H9 (cell line): ENCODE measurements around the gene SLC30A5. TPM values are rescaled to one million over a fixed set of nuclear protein-coding genes. Genes with fewer than 3 reads are reported as not detected.

Source experiments
- DNase-seq: peaks from one replicate; pipeline ENCODE4 v3.0.0-alpha.2; 2017
- H2AFZ ChIP-seq: one replicate; pipeline ENCODE4 v1.6.1; 2013; ENCODE audit warnings: mild to moderate bottlenecking, low read length, control low read depth, moderate library complexity
- H2AK5ac ChIP-seq: 2 replicates; pipeline ENCODE4 v1.6.1; 2013; ENCODE audit warnings: low read length, control low read depth, mixed read lengths; ENCODE audit not compliant: insufficient read length
- H2BK120ac ChIP-seq: one replicate; pipeline ENCODE4 v1.6.1; 2013; ENCODE audit warnings: low read depth, mild to moderate bottlenecking, low read length, control low read depth, inconsistent platforms; ENCODE audit not compliant: poor library complexity, severe bottlenecking
- H2BK12ac ChIP-seq: 2 replicates; pipeline ENCODE4 v1.6.1; 2013; ENCODE audit warnings: low read length, control low read depth, mixed read lengths, low read depth; ENCODE audit not compliant: insufficient read length
- H2BK15ac ChIP-seq: 2 replicates; pipeline ENCODE4 v1.6.1; 2013; ENCODE audit warnings: low read depth, low read length, control low read depth
- H2BK20ac ChIP-seq: one replicate; pipeline ENCODE4 v1.6.1; 2013; ENCODE audit warnings: low read depth, mild to moderate bottlenecking, low read length, control low read depth, inconsistent platforms; ENCODE audit not compliant: poor library complexity, severe bottlenecking
- H2BK5ac ChIP-seq: 2 replicates; pipeline ENCODE4 v1.6.1; 2013; ENCODE audit warnings: low read length, control low read depth, mixed read lengths; ENCODE audit not compliant: insufficient read length
- H3K14ac ChIP-seq: 2 replicates; pipeline ENCODE4 v1.6.1; 2013; ENCODE audit warnings: low read length, control low read depth; ENCODE audit not compliant: insufficient read depth
- H3K18ac ChIP-seq: 2 replicates; pipeline ENCODE4 v1.6.1; 2013; ENCODE audit warnings: low read depth, mild to moderate bottlenecking, mixed read lengths, low read length, control low read depth; ENCODE audit not compliant: insufficient read length
- H3K23ac ChIP-seq: 2 replicates; pipeline ENCODE4 v1.6.1; 2013; ENCODE audit warnings: low read length, control low read depth, mixed read lengths, low read depth; ENCODE audit not compliant: insufficient read length
- H3K23me2 ChIP-seq: 2 replicates; pipeline ENCODE4 v1.6.1; 2013; ENCODE audit warnings: low read depth, mild to moderate bottlenecking, mixed read lengths, low read length, control low read depth; ENCODE audit not compliant: insufficient read length, poor library complexity, severe bottlenecking
- H3K27ac ChIP-seq: 2 replicates; pipeline ENCODE4 v1.5.1; 2013; ENCODE audit warnings: low read length, control low read depth, mixed read lengths, low read depth; ENCODE audit not compliant: insufficient read length
- H3K27me3 ChIP-seq: 2 replicates; pipeline ENCODE4 v1.6.1; 2013; ENCODE audit warnings: low read length, control low read depth, inconsistent platforms; ENCODE audit not compliant: insufficient read depth
- H3K4ac ChIP-seq: 2 replicates; pipeline ENCODE4 v1.6.1; 2013; ENCODE audit warnings: low read depth, mild to moderate bottlenecking, control low read depth, inconsistent platforms, low read length, moderate library complexity
- H3K4me1 ChIP-seq: 2 replicates; pipeline ENCODE4 v1.6.1; 2013; ENCODE audit warnings: low read length, control low read depth, inconsistent platforms; ENCODE audit not compliant: insufficient read depth
- H3K4me2 ChIP-seq: 2 replicates; pipeline ENCODE4 v1.6.1; 2013; ENCODE audit warnings: low read length, control low read depth, mixed read lengths; ENCODE audit not compliant: insufficient read length, insufficient read depth
- H3K56ac ChIP-seq: 2 replicates; pipeline ENCODE4 v1.6.1; 2013; ENCODE audit warnings: low read depth, mild to moderate bottlenecking, mixed read lengths, low read length, control low read depth; ENCODE audit not compliant: insufficient read length
- H3K79me1 ChIP-seq: 2 replicates; pipeline ENCODE4 v1.6.1; 2013; ENCODE audit warnings: low read depth, mild to moderate bottlenecking, moderate library complexity, low read length, control low read depth, inconsistent platforms; ENCODE audit not compliant: insufficient read depth, poor library complexity, severe bottlenecking
- H3K79me2 ChIP-seq: 2 replicates; pipeline ENCODE4 v1.6.1; 2013; ENCODE audit warnings: low read length, control low read depth, inconsistent platforms; ENCODE audit not compliant: insufficient read depth
- H3K9ac ChIP-seq: 2 replicates; pipeline ENCODE4 v1.6.1; 2013; ENCODE audit warnings: low read length, control low read depth, mixed read lengths; ENCODE audit not compliant: insufficient read length; ENCODE audit errors: extremely low read depth
- H3K9me3 ChIP-seq: one replicate; pipeline ENCODE4 v1.6.1; 2013; ENCODE audit warnings: low read depth, low read length, inconsistent platforms; ENCODE audit not compliant: control insufficient read depth
- H3T11ph ChIP-seq: one replicate; pipeline ENCODE4 v1.6.1; 2013; ENCODE audit warnings: mild to moderate bottlenecking, low read length, control low read depth, inconsistent platforms
- H4K20me1 ChIP-seq: one replicate; pipeline ENCODE4 v1.6.1; 2013; ENCODE audit not compliant: control insufficient read depth, insufficient read length, insufficient read depth
- H4K5ac ChIP-seq: 2 replicates; pipeline ENCODE4 v1.6.1; 2013; ENCODE audit warnings: low read depth, mild to moderate bottlenecking, mixed read lengths, low read length, control low read depth; ENCODE audit not compliant: insufficient read length
- H4K8ac ChIP-seq: replicated peaks from 2 replicates; pipeline ENCODE4 v1.6.1; 2013; ENCODE audit warnings: low read length, control low read depth, mixed read lengths, low read depth; ENCODE audit not compliant: insufficient read length
- H4K91ac ChIP-seq: 2 replicates; pipeline ENCODE4 v1.6.1; 2013; ENCODE audit warnings: low read depth, mild to moderate bottlenecking, moderate library complexity, mixed read lengths, low read length, control low read depth; ENCODE audit not compliant: insufficient read length
- H3K27ac Mint-ChIP-seq, 3 experiments: 2 replicates in 2 of 3; 3 replicates in 1 of 3; pipeline ENCODE4 v1.8.0; 2020 to 2021; ENCODE audit warnings: mixed read lengths in 3 of 3, mild to moderate bottlenecking in 1 of 3, moderate library complexity in 1 of 3
- H3K27me3 Mint-ChIP-seq: 2 replicates; pipeline ENCODE4 v1.8.0; 2021; ENCODE audit warnings: low read depth, mild to moderate bottlenecking, moderate library complexity, mixed read lengths
- H3K36me3 Mint-ChIP-seq, 3 experiments: 2 replicates in 2 of 3; 3 replicates in 1 of 3; pipeline ENCODE4 v1.8.0; 2020 to 2021; ENCODE audit warnings: low read depth in 3 of 3, mixed read lengths in 3 of 3; ENCODE audit not compliant: insufficient read depth in 1 of 3
- H3K4me1 Mint-ChIP-seq, 2 experiments: 2 replicates each; pipeline ENCODE4 v1.8.0; 2020; ENCODE audit warnings: mixed read lengths in 2 of 2
- H3K4me3 Mint-ChIP-seq, 2 experiments: 2 replicates in 1 of 2; 3 replicates in 1 of 2; pipeline ENCODE4 v1.8.0; 2020 to 2021; ENCODE audit warnings: mild to moderate bottlenecking in 2 of 2, mixed read lengths in 2 of 2, moderate library complexity in 1 of 2
- H3K9me3 Mint-ChIP-seq, 2 experiments: 2 replicates in 1 of 2; 3 replicates in 1 of 2; pipeline ENCODE4 v1.8.0; 2020; ENCODE audit warnings: mild to moderate bottlenecking in 2 of 2, mixed read lengths in 2 of 2, moderate library complexity in 1 of 2
- CTCF ChIP-seq: fragments of 200-600 bp; sonication (generic); conservative IDR thresholded peaks from 3 replicates; pipeline ENCODE4 v1.8.0; 2021; ENCODE audit warnings: antibody characterized with exemption, mild to moderate bottlenecking
- WGBS: extraction: QIAGEN DNeasy Blood & Tissue Kit; methylation state at CpG from one replicate; pipeline ENCODE4 v1.1.7; 2013; ENCODE audit warnings: missing lambda C conversion rate, low lambda C conversion rate, mixed read lengths; ENCODE audit not compliant: insufficient read length; ENCODE audit errors: extremely low coverage; 5-methylcytosine and 5-hydroxymethylcytosine counted together
- total RNA-seq: library from RNA; stranded (reverse); gene quantifications from 2 replicates; pipeline ENCODE4 v1.2.1, GENCODE V29; 2021

The SLC30A5 gene
- total RNA-seq, 1 experiment from 2014 or later, result 33.7 TPM

GRCh38 chr5:69099302-69099701, 5.5 kb downstream of the SLC30A5 start:
- no peaks in the 10 kb centered on the region for H3K9me3 ChIP-seq
- H3K23ac ChIP-seq, result no peak overlapping the region
- H4K91ac ChIP-seq, result no peak overlapping the region
- H3K9me3 Mint-ChIP-seq, result no peaks in the 10 kb centered on the region
- H2BK12ac ChIP-seq, result no peak overlapping the region
- H3K36me3 Mint-ChIP-seq, result peaks cover 9 to 45% (median 30%) of the 10 kb centered on the region in 3 experiments; a peak in 6 of 7 replicates
- H3K79me1 ChIP-seq, result peaks cover 5% of the 10 kb centered on the region
- no peak overlapping the region for H3T11ph ChIP-seq
- no peaks in the 10 kb centered on the region for H3K4me1 ChIP-seq
- TF ChIP-seq CTCF, result no peak
- DNase-seq, result no peak
- no peak overlapping the region for H2BK120ac ChIP-seq
- no peak overlapping the region for H2AK5ac ChIP-seq
- no CpG with 5 or more reads among the region's 3 CpGs for WGBS
- peaks cover 3% of the 10 kb centered on the region in 2 experiments; a peak in 2 of 4 replicates for H3K4me1 Mint-ChIP-seq
- H3K18ac ChIP-seq, result no peak overlapping the region
- no peak overlapping the region for H3K4ac ChIP-seq
- H2BK5ac ChIP-seq, result no peak overlapping the region
- H4K8ac ChIP-seq, result no peak overlapping the region
- no peak overlapping the region for H3K14ac ChIP-seq
- H3K56ac ChIP-seq, result no peak overlapping the region
- H3K23me2 ChIP-seq, result peaks cover 5% of the 10 kb centered on the region
- no peak overlapping the region for H3K4me2 ChIP-seq
- H3K9ac ChIP-seq, result no peak overlapping the region
- no peak overlapping the region for H2AFZ ChIP-seq
- H3K27me3 ChIP-seq, result no peaks in the 10 kb centered on the region
- H2BK15ac ChIP-seq, result no peak overlapping the region
- no peak overlapping the region for H3K4me3 Mint-ChIP-seq
- no peaks in the 10 kb centered on the region; the same call in 1 of the 2 replicates for H3K79me2 ChIP-seq
- H3K27me3 Mint-ChIP-seq, result no peaks in the 10 kb centered on the region
- no peak overlapping the region for H2BK20ac ChIP-seq
- H3K27ac ChIP-seq, result no peak overlapping the region
- no peak overlapping the region for H4K5ac ChIP-seq
- H4K20me1 ChIP-seq, result no peaks in the 10 kb centered on the region
- peak overlapping the region in 1 of 3 experiments; percentile 81; a peak in 1 of 7 replicates for H3K27ac Mint-ChIP-seq
